Medulla oblongata (tissue), 1 donor: Measurements from ENCODE around the gene MRPS7.
A peak's percentile ranks its signal among the peaks of the same experiment; 100 is the strongest.
"Not testable (repeated sequence)": the region's sequence is repeated elsewhere in the genome, so short reads cannot be mapped to it uniquely, and the experiment has no call there.

Experiments
- DNase-seq: peaks from one replicate; pipeline ENCODE4 v3.0.0-alpha.2; 2015; ENCODE audit errors: extremely low spot score

MRPS7 gene

GRCh38 chr17:75244133-75244866 is 17.4 kb upstream of the MRPS7 start:
- no peak for DNase-seq

GRCh38 chr17:75245011-75245410 is 16.7 kb upstream of the MRPS7 start:
- no peak for DNase-seq

GRCh38 chr17:75246404-75246803 is 15.3 kb upstream of the MRPS7 start:
- no peak for DNase-seq

- no peak for DNase-seq
Observed at GRCh38 chr17:75249564-75249963, 12.1 kb upstream of the MRPS7 start.

- DNase-seq = no peak
Observed at GRCh38 chr17:75250009-75250471, 11.6 kb upstream of the MRPS7 start.

- no peak for DNase-seq
Observed at GRCh38 chr17:75252039-75252816, 9.5 kb upstream of the MRPS7 start.

GRCh38 chr17:75255954-75256698 is 5.6 kb upstream of the MRPS7 start:
- DNase-seq = not testable (repeated sequence)

GRCh38 chr17:75257228-75257627 is 4.5 kb upstream of the MRPS7 start:
- DNase-seq = not testable (repeated sequence)

GRCh38 chr17:75260641-75261335 is 891 bp upstream of the MRPS7 start:
- DNase-seq = no peak

GRCh38 chr17:75262112-75262606 is 480 bp downstream of the MRPS7 start:
- no peak for DNase-seq

GRCh38 chr17:75263055-75263454 is 1.4 kb downstream of the MRPS7 start:
- no peak for DNase-seq

GRCh38 chr17:75265614-75266315 is 4.1 kb downstream of the MRPS7 start:
- DNase-seq = no peak

- no peak for DNase-seq
Observed at GRCh38 chr17:75266316-75267152, 4.9 kb downstream of the MRPS7 start.

- DNase-seq = peak; percentile 68
Observed at GRCh38 chr17:75267153-75267410, 5.4 kb downstream of the MRPS7 start.

- no peak for DNase-seq
Observed at GRCh38 chr17:75267411-75268232, 5.9 kb downstream of the MRPS7 start.

GRCh38 chr17:75269844-75270217 is 8.2 kb downstream of the MRPS7 start:
- DNase-seq = no peak

GRCh38 chr17:75270218-75270965 is 8.7 kb downstream of the MRPS7 start:
- peak; percentile 40 for DNase-seq

GRCh38 chr17:75270966-75271232 is 9.2 kb downstream of the MRPS7 start, which contains the start of gene MIF4GD:
Gene MIF4GD (minus strand): TSS chr17:75271231. CDS start chr17:75270195, 1,036 bp downstream.
- DNase-seq = no peak
